ENCODE measurements around the gene ZNF658.
"Not testable (repeated sequence)": the region's sequence is repeated elsewhere in the genome, so short reads cannot be mapped to it uniquely, and the experiment has no call there.

Gene ZNF658

GRCh38 chr9:66900490-66901131, at the start of gene ZNF658:
Gene ZNF658 (plus strand): TSS chr9:66900725. CDS start chr9:66903562, 2,837 bp downstream.
- not testable (repeated sequence) for H4K20me1 ChIP-seq (ENCODE audit: insufficient read depth, low read length); H3K36me3 ChIP-seq (replicated peaks; ENCODE audit: low read depth, low read length); H3K79me2 ChIP-seq (ENCODE audit: low read length); H3K27me3 ChIP-seq (ENCODE audit: low read depth, low read length); H3K4me1 ChIP-seq (ENCODE audit: low read length); H3K9me3 ChIP-seq (ENCODE audit: insufficient read depth, low read length); H3K27ac ChIP-seq (ENCODE audit: low read length)
- Histone ChIP-seq H3K4me2 (ENCODE audit: low read length) (peak within 1 kb of the TSS; percentile 62), H3K4me3 (ENCODE audit: low read length) (peak within 1 kb of the TSS; percentile 75), H2AFZ (ENCODE audit: low read depth, low read length) (peak within 1 kb of the TSS; percentile 39; the same call in 1 of the 2 replicates), H3K9ac (ENCODE audit: low read length) (peak within 1 kb of the TSS; percentile 44)

DNA sequence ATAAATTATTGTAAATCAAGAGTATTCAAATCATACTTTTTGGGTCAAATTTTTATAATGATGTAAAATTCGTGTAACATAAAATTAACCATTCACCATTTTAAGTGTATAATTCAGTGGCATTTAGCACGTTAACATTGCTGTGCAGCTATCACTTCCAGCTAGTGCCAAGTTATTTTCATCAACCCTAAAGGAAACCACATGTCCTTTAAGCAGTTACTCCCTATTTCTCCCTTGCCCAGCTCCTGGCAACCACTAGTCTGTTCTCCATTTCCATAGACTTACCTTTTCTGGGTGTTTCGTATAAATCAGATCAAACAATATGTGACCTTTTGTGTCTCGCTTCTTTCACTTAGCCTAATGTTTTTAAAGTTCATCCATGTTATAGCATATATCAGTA, 38.8 kb upstream of the ZNF658 start:
- H3K27ac ChIP-seq (ENCODE audit: low read length); H3K9ac ChIP-seq (ENCODE audit: low read length); H3K79me2 ChIP-seq (ENCODE audit: low read length); H2AFZ ChIP-seq (ENCODE audit: low read depth, low read length); H3K36me3 ChIP-seq (replicated peaks; ENCODE audit: low read depth, low read length); H3K27me3 ChIP-seq (ENCODE audit: low read depth, low read length); H3K4me3 ChIP-seq (ENCODE audit: low read length); H4K20me1 ChIP-seq (ENCODE audit: insufficient read depth, low read length); H3K4me2 ChIP-seq (ENCODE audit: low read length); H3K9me3 ChIP-seq (ENCODE audit: insufficient read depth, low read length); H3K4me1 ChIP-seq (ENCODE audit: low read length): not testable (repeated sequence)

DNA sequence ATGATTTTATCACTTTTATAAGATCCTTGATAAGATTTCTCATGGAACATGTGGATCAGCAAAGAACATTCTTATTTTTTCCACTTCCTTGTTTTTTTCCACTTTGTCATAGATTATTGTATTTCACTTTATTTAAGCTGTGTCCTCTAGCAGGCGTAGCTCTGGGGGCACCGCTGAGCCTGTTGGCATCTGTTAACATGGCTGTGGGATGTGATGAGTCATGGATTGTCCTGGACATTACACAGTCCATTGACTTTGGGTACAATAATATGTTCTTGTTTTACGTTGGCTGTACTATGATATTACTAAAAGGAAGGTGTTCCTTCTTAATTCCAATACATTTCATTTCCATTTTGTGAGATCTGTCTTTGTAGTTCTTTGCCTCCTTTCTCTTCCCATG, 31.9 kb upstream of the ZNF658 start:
- not testable (repeated sequence) for H3K79me2 ChIP-seq (ENCODE audit: low read length); H3K9ac ChIP-seq (ENCODE audit: low read length); H3K4me3 ChIP-seq (ENCODE audit: low read length); H3K27ac ChIP-seq (ENCODE audit: low read length); H3K36me3 ChIP-seq (replicated peaks; ENCODE audit: low read depth, low read length); H2AFZ ChIP-seq (ENCODE audit: low read depth, low read length); H4K20me1 ChIP-seq (ENCODE audit: insufficient read depth, low read length); H3K4me2 ChIP-seq (ENCODE audit: low read length); H3K27me3 ChIP-seq (ENCODE audit: low read depth, low read length); H3K9me3 ChIP-seq (ENCODE audit: insufficient read depth, low read length); H3K4me1 ChIP-seq (ENCODE audit: low read length)

DNA sequence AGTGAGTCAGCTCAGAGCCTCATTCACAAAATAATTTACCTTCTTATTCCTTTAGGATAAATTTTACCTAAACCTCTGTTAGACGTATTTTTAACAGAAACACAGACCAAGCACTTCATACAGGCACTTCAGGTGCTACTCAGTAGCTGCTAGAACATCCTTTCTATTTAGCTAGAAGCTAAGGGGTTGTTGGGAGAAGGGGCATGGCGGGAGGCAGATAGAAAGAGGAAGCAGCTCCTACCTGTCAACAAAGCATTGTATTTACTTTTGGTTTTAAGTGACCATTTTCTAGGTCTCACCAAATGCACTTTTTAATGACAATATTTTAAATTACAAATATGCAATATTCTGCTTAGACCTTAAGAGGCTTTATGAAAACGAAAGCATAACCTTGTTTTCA, 19.9 kb upstream of the ZNF658 start:
- H3K4me3 ChIP-seq (ENCODE audit: low read length); H3K79me2 ChIP-seq (ENCODE audit: low read length); H3K4me2 ChIP-seq (ENCODE audit: low read length); H4K20me1 ChIP-seq (ENCODE audit: insufficient read depth, low read length); H3K4me1 ChIP-seq (ENCODE audit: low read length); H3K9me3 ChIP-seq (ENCODE audit: insufficient read depth, low read length); H2AFZ ChIP-seq (ENCODE audit: low read depth, low read length); H3K27me3 ChIP-seq (ENCODE audit: low read depth, low read length); H3K36me3 ChIP-seq (replicated peaks; ENCODE audit: low read depth, low read length); H3K9ac ChIP-seq (ENCODE audit: low read length); H3K27ac ChIP-seq (ENCODE audit: low read length): not testable (repeated sequence)

- not testable (repeated sequence) for H2AFZ ChIP-seq (ENCODE audit: low read depth, low read length); H3K4me1 ChIP-seq (ENCODE audit: low read length); H3K9ac ChIP-seq (ENCODE audit: low read length); H3K79me2 ChIP-seq (ENCODE audit: low read length); H3K36me3 ChIP-seq (replicated peaks; ENCODE audit: low read depth, low read length); H3K27ac ChIP-seq (ENCODE audit: low read length); H3K4me2 ChIP-seq (ENCODE audit: low read length); H3K4me3 ChIP-seq (ENCODE audit: low read length); H4K20me1 ChIP-seq (ENCODE audit: insufficient read depth, low read length); H3K27me3 ChIP-seq (ENCODE audit: low read depth, low read length); H3K9me3 ChIP-seq (ENCODE audit: insufficient read depth, low read length)
Observed at GRCh38 chr9:66881847-66882246, 18.7 kb upstream of the ZNF658 start.

DNA sequence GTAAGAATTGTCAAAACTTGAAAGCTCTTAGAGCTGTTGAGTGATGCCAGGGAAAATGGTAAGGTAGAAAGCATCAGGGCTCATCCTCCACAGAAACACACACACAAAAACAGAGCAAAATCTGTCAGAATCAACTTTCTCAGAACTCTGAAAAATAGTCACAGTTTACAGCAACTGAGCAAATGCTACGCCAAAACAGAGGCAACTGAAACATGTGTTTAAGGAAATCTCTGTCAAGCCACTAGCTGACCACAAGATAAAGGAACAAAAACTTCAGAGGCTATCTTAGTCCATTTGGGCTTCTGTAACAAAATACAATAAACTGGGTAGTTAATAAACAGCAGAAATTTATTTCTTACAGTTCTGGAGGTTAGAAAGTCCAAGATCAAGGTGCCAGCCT, 10.2 kb upstream of the ZNF658 start:
- not testable (repeated sequence) for H3K4me1 ChIP-seq (ENCODE audit: low read length); H3K79me2 ChIP-seq (ENCODE audit: low read length); H3K9me3 ChIP-seq (ENCODE audit: insufficient read depth, low read length); H3K36me3 ChIP-seq (replicated peaks; ENCODE audit: low read depth, low read length); H3K9ac ChIP-seq (ENCODE audit: low read length); H4K20me1 ChIP-seq (ENCODE audit: insufficient read depth, low read length); H3K4me3 ChIP-seq (ENCODE audit: low read length); H3K4me2 ChIP-seq (ENCODE audit: low read length); H3K27ac ChIP-seq (ENCODE audit: low read length); H3K27me3 ChIP-seq (ENCODE audit: low read depth, low read length); H2AFZ ChIP-seq (ENCODE audit: low read depth, low read length)

DNA sequence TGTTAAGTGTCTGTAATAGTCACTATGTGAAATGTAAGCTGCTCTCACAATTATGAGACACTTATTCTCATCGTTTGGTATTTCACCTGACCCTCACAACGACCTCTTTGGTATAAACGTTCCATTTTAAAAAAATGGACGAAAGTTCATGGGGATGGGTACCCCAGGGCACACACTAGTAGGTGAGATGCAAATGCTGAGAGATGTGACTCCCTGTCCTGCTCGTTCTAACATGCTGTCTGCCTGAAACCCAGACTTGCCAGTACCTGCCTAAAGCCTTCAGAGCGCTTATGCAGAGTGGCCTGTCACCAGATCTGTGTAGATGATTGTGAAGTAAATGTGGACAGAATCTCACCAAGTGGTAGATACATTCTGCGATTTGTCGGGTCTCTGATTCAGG, 616 bp downstream of the ZNF658 start:
- H3K79me2 ChIP-seq (ENCODE audit: low read length); H3K9me3 ChIP-seq (ENCODE audit: insufficient read depth, low read length); H3K27me3 ChIP-seq (ENCODE audit: low read depth, low read length); H3K4me1 ChIP-seq (ENCODE audit: low read length); H3K27ac ChIP-seq (ENCODE audit: low read length); H2AFZ ChIP-seq (ENCODE audit: low read depth, low read length); H3K36me3 ChIP-seq (replicated peaks; ENCODE audit: low read depth, low read length); H4K20me1 ChIP-seq (ENCODE audit: insufficient read depth, low read length): not testable (repeated sequence)
- H3K4me2 ChIP-seq (ENCODE audit: low read length) = peak overlapping the region; percentile 62
- H3K4me3 ChIP-seq (ENCODE audit: low read length) = peak overlapping the region; percentile 75
- H3K9ac ChIP-seq (ENCODE audit: low read length) = peak overlapping the region; percentile 44

- H3K27ac ChIP-seq (ENCODE audit: low read length); H3K36me3 ChIP-seq (replicated peaks; ENCODE audit: low read depth, low read length); H3K4me1 ChIP-seq (ENCODE audit: low read length); H3K4me2 ChIP-seq (ENCODE audit: low read length); H3K27me3 ChIP-seq (ENCODE audit: low read depth, low read length); H3K9me3 ChIP-seq (ENCODE audit: insufficient read depth, low read length); H3K79me2 ChIP-seq (ENCODE audit: low read length); H3K9ac ChIP-seq (ENCODE audit: low read length); H3K4me3 ChIP-seq (ENCODE audit: low read length); H4K20me1 ChIP-seq (ENCODE audit: insufficient read depth, low read length); H2AFZ ChIP-seq (ENCODE audit: low read depth, low read length): not testable (repeated sequence)
Observed at GRCh38 chr9:66909560-66909959, 9.0 kb downstream of the ZNF658 start.

- not testable (repeated sequence) for H3K27ac ChIP-seq (ENCODE audit: low read length); H3K36me3 ChIP-seq (replicated peaks; ENCODE audit: low read depth, low read length); H3K9me3 ChIP-seq (ENCODE audit: insufficient read depth, low read length); H4K20me1 ChIP-seq (ENCODE audit: insufficient read depth, low read length); H2AFZ ChIP-seq (ENCODE audit: low read depth, low read length); H3K4me1 ChIP-seq (ENCODE audit: low read length); H3K27me3 ChIP-seq (ENCODE audit: low read depth, low read length); H3K79me2 ChIP-seq (ENCODE audit: low read length); H3K4me3 ChIP-seq (ENCODE audit: low read length); H3K9ac ChIP-seq (ENCODE audit: low read length); H3K4me2 ChIP-seq (ENCODE audit: low read length)
Observed at GRCh38 chr9:66920072-66920471, 19.5 kb downstream of the ZNF658 start.

DNA sequence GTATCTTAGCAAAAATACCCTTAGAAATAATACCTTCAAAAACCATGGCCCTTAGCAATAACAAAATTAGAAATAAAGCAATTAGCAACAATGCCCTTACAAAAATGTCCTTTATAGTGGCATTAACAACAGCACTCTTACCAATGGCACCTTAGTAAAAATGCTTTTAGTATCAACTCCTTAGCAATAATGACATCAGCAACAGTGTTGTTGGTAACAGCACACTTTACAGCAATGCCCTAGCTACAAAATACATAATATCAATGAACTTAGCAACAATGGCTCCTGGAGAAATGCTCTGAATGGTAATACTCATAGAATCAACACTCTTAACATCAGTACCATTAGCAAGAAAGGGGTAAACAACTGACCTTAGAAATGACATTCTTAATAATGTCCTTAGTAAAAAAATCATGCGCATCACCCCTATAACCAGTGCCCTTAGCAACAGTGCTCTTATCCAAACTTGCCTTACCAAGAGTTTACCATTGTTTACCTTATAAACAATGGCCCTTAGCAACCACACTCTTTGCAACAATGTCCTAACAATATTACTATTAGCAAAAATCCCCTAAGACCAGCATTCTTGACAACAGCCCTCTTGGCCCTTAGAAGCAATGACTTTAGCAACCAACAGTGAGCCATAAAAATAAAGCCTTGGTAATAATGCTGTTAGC, 35.8 kb downstream of the ZNF658 start:
- H4K20me1 ChIP-seq (ENCODE audit: insufficient read depth, low read length); H3K4me2 ChIP-seq (ENCODE audit: low read length); H3K9me3 ChIP-seq (ENCODE audit: insufficient read depth, low read length); H3K27ac ChIP-seq (ENCODE audit: low read length); H3K79me2 ChIP-seq (ENCODE audit: low read length); H3K4me1 ChIP-seq (ENCODE audit: low read length); H3K9ac ChIP-seq (ENCODE audit: low read length); H3K27me3 ChIP-seq (ENCODE audit: low read depth, low read length); H3K4me3 ChIP-seq (ENCODE audit: low read length); H3K36me3 ChIP-seq (replicated peaks; ENCODE audit: low read depth, low read length); H2AFZ ChIP-seq (ENCODE audit: low read depth, low read length): not testable (repeated sequence)
